Vagina (tissue), 2 donors: ENCODE data around the gene ACADS. TPM values are rescaled to one million over a fixed set of nuclear protein-coding genes. Genes with fewer than 3 reads are reported as not detected.

Experiments used
- DNase-seq, 2 donors: peaks; one replicate each; pipeline ENCODE4 v3.0.0-alpha.2; 2017; ENCODE audit errors: extremely low spot score in 2 of 2
- H3K27ac ChIP-seq: fragments of 200-600 bp; sonication (generic); one replicate; pipeline ENCODE4 v1.5.1; 2019
- H3K27me3 ChIP-seq: fragments of 200-600 bp; sonication (generic); one replicate; pipeline ENCODE4 v1.5.1; 2019
- H3K36me3 ChIP-seq, 2 donors: fragments of 200-600 bp; sonication (generic); one replicate each; pipeline ENCODE4 v1.5.1; 2017 to 2019
- H3K4me1 ChIP-seq: fragments of 200-600 bp; sonication (generic); one replicate; pipeline ENCODE4 v1.5.1; 2019
- H3K4me3 ChIP-seq, 2 donors: fragments of 200-600 bp; sonication (generic); 1 replicate in 1 of 2; 2 replicates in 1 of 2; pipeline ENCODE4 v1.5.1; 2016 to 2019
- H3K9me3 ChIP-seq: fragments of 200-600 bp; sonication (generic); one replicate; pipeline ENCODE4 v1.5.1; 2019
- CTCF ChIP-seq, 3 experiments: fragments of 450-650 bp in 2 of 3; fragments of 200-600 bp in 1 of 3; sonication (generic) in 1 of 3; IDR thresholded peaks; one replicate each; pipeline ENCODE4 v1.5.1; 2017 to 2019; ENCODE audit warnings: antibody characterized with exemption in 3 of 3, mild to moderate bottlenecking in 2 of 3, moderate library complexity in 2 of 3
- POLR2A ChIP-seq, 2 donors: fragments of 450-650 bp; IDR thresholded peaks; one replicate each; pipeline ENCODE4 v1.6.1; 2017; ENCODE audit warnings: antibody characterized with exemption in 2 of 2, mild to moderate bottlenecking in 2 of 2, moderate library complexity in 2 of 2
- POLR2AphosphoS5 ChIP-seq, 2 donors: sonication (generic); formaldehyde crosslinking; IDR thresholded peaks; one replicate each; pipeline ENCODE4 v1.9.0; 2017; ENCODE audit warnings: antibody characterized with exemption in 2 of 2, mild to moderate bottlenecking in 2 of 2, low read depth in 1 of 2; ENCODE audit not compliant: insufficient read depth in 1 of 2
- intact Hi-C: fragments of 100-400 bp; cut with DNase I; formaldehyde crosslinking; loops from one replicate; pipeline ENCODE4 v1.15.1; 2023
- total RNA-seq: library from RNA; depleted of rRNA; stranded (reverse); fragments of >200 nt; gene quantifications from one replicate; pipeline ENCODE4 v1.2.3, GENCODE V29; 2016

Gene ACADS
- total RNA-seq, 1 donor from 2014 or later, result 21.4 TPM

- Histone ChIP-seq H3K27me3 (no peaks in the 10 kb centered on the region), H3K4me1 (peaks cover 59% of the 10 kb centered on the region), H3K36me3 (peaks cover 0 to 25% of the 10 kb centered on the region in 2 donors), H3K4me3 (no peak overlapping the region), H3K27ac (no peak overlapping the region), H3K9me3 (no peaks in the 10 kb centered on the region)
- intact Hi-C loops, result no loop called here
- TF ChIP-seq POLR2A (IDR thresholded peaks at IDR 0.05), result no peak
- TF ChIP-seq POLR2AphosphoS5 (IDR thresholded peaks at IDR 0.05; ENCODE audit: insufficient read depth in 1 of 2, low read depth in 1 of 2), result no peak
- no peak for TF ChIP-seq CTCF (IDR thresholded peaks at IDR 0.05)
- no peak for DNase-seq
Observed at GRCh38 chr12:120690978-120691377, 34.6 kb upstream of the ACADS start.

- H3K4me3 ChIP-seq, result no peak overlapping the region
- peaks cover 0 to 41% of the 10 kb centered on the region in 2 donors for H3K36me3 ChIP-seq
- TF ChIP-seq CTCF (IDR thresholded peaks at IDR 0.05), result no peak
- TF ChIP-seq POLR2AphosphoS5 (IDR thresholded peaks at IDR 0.05; ENCODE audit: insufficient read depth in 1 of 2, low read depth in 1 of 2), result no peak
- no peak for TF ChIP-seq POLR2A (IDR thresholded peaks at IDR 0.05)
- H3K4me1 ChIP-seq, result peaks cover 56% of the 10 kb centered on the region
- intact Hi-C loops, result no loop called here
- H3K27me3 ChIP-seq, result no peaks in the 10 kb centered on the region
- no peaks in the 10 kb centered on the region for H3K9me3 ChIP-seq
- H3K27ac ChIP-seq, result no peak overlapping the region
- DNase-seq, result no peak
Observed at GRCh38 chr12:120692524-120693033, 33.0 kb upstream of the ACADS start.

DNA sequence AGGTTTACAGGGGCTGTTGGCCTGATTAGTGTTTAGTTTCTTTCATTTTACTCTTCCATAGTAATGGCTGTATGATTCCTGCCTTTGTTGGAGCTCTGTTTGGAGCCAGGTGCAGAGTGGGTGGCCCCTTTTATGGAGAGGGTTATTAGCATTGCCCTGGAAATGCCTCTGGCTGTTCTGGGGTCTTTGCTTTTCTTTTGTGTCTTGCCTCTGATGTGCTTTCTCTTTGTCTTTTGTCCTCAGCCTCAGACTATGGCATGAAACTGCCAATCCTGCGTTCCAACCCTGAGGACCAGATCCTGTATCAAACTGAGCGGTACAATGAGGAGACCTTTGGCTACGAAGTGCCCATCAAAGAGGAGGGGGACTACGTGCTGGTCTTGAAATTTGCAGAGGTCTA lies 31.8 kb upstream of the ACADS start:
- Histone ChIP-seq H3K9me3 (no peaks in the 10 kb centered on the region), H3K4me3 (no peak overlapping the region), H3K27me3 (no peaks in the 10 kb centered on the region), H3K27ac (no peak overlapping the region), H3K4me1 (peaks cover 44% of the 10 kb centered on the region), H3K36me3 (peaks cover 0 to 54% of the 10 kb centered on the region in 2 donors)
- TF ChIP-seq POLR2A (IDR thresholded peaks at IDR 0.05) (no peak), POLR2AphosphoS5 (IDR thresholded peaks at IDR 0.05; ENCODE audit: insufficient read depth in 1 of 2, low read depth in 1 of 2) (no peak), CTCF (IDR thresholded peaks at IDR 0.05) (no peak)
- no peak for DNase-seq
- intact Hi-C loops, result no loop called here

DNA sequence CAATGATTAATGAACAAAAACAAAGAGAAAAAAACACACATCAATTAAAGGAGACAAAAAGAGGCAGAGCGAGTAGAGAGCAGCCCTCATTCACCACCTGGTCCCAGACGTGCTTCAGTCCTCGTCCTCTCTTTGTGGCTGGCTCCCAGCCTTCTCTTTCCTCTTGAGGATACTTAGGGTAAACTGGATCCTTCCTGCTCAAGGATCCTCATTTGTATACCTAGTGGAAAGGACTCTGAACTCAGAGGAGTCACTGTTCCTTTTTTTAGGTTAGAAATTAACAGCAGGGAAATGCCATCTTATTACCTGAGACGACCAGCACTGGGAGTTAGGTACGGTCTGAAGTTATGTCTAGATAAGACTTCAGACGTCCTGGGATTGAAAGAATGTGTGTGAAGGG lies 29.0 kb upstream of the ACADS start:
- peaks cover 20% of the 10 kb centered on the region for H3K4me1 ChIP-seq

More for the DNA sequence above, 29.0 kb upstream of the ACADS start:
- intact Hi-C loops, result no loop called here
- Histone ChIP-seq H3K27ac (no peak overlapping the region), H3K4me3 (no peak overlapping the region), H3K36me3 (peaks cover 0 to 75% of the 10 kb centered on the region in 2 donors), H3K9me3 (no peaks in the 10 kb centered on the region), H3K27me3 (no peaks in the 10 kb centered on the region)
- no peak for DNase-seq
- TF ChIP-seq POLR2A (IDR thresholded peaks at IDR 0.05) (no peak), CTCF (IDR thresholded peaks at IDR 0.05) (no peak), POLR2AphosphoS5 (IDR thresholded peaks at IDR 0.05; ENCODE audit: insufficient read depth in 1 of 2, low read depth in 1 of 2) (no peak)
